ENCODE measurements around the gene OTOG.

Gene OTOG

GRCh38 chr11:17653611-17654010, 106.6 kb downstream of the OTOG start:
- no peak for DNase-seq

DNA sequence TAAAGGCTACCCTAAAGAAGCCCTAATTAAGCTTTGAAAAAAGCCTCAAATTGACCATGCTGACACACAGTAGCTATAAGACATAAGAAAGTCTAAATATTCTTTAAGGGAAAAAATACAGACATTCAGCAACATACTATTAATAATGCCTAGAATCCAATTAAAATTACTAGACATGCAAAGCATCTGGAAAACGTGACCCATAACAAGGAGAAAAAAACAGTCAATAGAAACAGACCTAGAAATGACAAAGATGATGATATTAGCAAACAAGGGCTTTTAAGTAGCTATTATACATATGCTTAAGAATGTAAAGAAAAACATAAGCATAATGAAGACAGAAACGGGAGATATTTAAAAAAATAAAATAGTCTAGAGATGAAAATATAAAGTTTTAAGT, 108.6 kb downstream of the OTOG start:
- no peak for DNase-seq

- no peak for DNase-seq
Measured at GRCh38 chr11:17658211-17658610, 111.2 kb downstream of the OTOG start.

- DNase-seq: no peak
Measured at GRCh38 chr11:17668166-17668565, 121.1 kb downstream of the OTOG start.

- no peak for DNase-seq
Measured at GRCh38 chr11:17672469-17672868, 125.4 kb downstream of the OTOG start.

DNA sequence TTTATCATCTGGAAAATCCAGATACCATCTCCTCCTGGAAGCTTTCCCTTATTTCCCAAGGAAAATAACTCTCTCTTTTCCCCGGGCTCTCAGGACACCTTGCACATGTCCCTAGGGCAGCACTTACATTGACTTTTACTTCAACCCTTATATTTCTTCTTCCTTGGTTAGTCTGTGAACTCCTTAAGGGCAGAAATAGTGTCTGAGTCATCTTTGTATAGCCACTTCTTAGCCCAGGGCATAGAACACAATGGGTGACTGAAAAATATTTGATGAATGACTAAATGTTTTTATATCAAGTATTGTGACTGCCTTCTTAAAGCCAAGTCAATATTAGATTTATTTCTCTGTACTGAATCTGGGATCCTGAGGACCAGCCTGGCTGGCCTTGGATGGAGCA, 126.9 kb downstream of the OTOG start:
- no peak for DNase-seq

DNA sequence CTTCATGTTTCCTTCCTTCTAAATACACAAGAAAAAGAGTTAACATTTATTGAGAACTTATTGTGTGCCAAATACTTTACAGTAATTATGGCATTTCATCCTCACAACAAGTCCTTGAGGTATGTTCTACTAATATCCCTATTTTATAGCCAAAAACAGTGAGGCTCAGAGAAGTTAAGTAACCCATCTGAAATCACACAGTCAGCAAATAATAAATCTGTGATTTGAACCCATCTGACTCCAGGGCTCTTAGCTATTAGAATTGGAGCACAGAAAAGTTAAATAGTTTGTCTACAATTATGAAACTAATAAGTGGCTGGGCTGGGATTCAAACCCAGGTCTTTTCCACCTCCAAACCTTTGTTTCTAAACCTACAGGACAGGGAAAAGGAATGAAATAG, 135.8 kb downstream of the OTOG start:
- no peak for DNase-seq

DNA sequence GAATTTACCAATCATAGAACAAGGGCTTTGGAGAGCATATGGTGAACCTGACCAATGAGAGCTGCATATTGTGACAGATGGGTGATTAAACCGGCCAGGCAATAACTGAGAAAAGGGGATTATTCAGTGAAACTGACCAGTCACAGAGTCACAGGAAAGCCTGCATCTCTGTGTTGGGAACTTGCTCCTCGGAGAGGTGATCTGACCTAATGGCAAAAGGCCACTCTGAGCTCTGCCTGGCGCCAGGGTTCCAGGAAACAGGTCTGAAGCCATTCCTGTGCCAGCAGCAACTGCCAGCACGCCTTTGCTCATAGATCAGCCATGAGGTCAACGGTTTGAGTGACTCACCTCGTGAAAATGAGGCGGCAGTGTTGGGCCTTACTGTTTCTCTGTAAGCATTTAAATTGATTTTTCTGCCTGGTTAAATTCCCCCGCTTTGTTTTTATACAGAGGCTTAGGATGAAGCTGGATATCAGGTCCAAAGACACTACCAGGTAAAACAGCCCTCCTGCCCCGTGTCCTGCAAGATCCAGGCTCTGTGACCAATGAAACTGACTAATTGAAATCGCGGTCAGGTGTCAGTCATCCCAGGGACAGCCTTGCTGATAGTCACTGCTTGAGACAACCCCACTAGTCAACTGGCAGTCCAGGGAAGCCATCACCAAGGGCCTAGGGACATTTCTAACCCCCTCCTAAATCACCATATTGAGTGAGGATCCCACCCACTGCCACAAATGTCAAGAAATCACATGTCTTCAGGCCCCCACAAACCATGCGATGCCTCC, 136.5 kb downstream of the OTOG start:
- DNase-seq: no peak

- no peak for DNase-seq
Measured at GRCh38 chr11:17684550-17684949, 137.5 kb downstream of the OTOG start.

DNA sequence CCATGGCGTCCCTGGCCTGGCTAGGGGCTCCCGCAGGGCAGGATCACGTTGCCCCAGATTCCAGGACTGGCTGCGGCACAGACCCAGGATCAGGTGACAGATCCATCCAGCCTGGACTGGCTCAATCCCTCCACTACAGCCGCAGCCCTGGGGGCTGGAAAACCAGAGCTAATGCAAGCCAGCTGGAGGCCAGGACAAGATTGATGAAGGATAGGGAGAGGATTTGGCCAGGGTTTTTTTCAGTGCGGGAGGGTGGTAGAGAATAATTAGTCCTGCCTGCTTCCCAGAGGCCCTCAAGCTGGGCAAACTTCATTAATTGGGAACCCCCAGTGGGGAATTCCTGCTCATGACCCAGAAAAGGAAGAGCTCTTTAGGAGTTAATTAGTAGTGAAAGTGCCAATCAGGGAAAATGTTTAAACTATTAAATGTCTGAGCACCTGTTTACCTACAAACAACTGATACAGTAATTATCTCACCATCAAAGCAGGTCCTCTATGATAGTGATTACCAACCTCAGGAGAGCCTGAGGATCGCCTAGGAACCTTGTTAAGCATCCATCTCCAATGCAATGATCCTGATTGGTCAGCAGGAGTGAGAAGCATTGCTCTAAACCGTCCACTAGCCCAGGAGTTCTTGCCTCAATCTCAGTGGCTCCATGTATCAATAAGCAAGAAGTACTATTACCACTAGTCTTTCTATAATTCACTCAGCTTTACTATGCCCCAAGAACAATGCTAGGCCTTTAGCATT, 139.3 kb downstream of the OTOG start:
- no peak for DNase-seq

DNA sequence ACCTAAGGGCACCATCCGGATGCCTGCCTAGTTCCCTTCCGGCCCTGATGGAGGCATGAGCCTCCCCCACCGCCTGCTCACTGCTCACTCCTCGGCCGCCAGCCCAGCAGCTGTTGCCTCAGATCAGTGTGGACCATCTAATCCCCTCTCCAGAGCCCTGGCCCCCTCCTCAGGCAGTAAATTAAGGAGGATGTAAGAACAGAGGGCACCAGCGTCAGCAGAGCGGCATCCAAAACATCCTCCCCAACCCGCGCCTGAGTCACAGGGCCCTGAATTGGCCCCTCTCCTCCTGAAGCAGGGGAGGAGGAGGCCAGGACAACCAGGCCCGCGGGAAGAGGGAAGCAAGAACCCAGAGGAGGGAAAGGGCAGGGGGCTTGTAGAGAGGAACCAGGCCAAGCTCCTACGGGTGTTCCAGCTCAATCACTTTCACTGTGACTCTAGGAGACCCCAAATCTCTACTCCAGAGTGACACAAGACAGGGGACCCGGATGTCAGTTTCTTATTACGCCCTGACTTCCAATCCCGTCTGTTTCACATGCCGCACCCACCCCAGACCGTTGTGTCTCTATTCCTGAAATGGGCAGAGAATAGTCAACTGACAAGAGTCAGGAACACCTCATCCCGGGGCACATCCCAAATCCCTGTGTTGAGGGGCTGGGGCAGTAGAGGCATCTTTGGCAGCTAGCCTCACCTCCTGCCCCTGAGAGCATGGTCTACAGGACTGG, 141.0 kb downstream of the OTOG start:
- DNase-seq: no peak

GRCh38 chr11:17691550-17691949, 144.5 kb downstream of the OTOG start:
- no peak for DNase-seq

DNA sequence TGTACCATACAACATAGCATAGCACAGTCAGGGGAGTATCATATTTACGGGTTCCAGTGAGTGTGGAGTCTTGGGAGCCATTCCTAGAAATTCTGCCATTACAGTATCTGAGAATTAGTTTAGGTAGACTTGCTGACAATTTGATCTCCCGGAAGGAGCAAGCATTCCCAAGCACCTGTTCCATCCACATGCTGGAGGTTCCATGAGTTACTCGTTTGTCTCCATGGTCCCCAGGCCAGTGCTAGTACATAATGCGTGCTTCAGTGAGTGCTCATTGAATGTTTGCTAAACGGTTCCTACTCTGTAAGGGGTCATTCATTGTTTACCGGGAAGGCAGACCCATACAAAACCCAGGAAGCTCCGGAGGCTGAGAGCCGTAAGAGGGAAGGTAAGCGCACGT, 144.9 kb downstream of the OTOG start:
- no peak for DNase-seq

- DNase-seq: no peak
Measured at GRCh38 chr11:17692931-17693330, 145.9 kb downstream of the OTOG start.

DNA sequence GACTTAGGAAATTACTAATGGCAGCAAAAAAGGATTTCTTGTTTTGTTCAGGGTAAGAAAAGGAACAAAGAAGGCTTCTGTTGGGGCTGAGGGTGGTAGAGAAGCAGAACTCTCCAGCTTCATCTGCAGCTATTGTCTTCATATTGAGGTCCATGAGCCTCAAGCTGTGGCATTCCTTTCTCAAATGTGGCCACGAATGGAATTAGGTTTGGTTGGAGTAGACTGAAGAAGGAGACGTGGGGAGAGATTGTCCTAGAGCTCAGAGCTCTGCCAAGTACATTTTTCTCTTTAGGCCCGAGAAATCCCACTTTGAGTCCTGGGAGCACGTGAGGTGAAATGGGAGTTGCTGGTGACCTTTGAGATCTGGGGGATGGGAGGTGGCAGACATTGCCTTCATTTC, 146.5 kb downstream of the OTOG start:
- DNase-seq: no peak

DNA sequence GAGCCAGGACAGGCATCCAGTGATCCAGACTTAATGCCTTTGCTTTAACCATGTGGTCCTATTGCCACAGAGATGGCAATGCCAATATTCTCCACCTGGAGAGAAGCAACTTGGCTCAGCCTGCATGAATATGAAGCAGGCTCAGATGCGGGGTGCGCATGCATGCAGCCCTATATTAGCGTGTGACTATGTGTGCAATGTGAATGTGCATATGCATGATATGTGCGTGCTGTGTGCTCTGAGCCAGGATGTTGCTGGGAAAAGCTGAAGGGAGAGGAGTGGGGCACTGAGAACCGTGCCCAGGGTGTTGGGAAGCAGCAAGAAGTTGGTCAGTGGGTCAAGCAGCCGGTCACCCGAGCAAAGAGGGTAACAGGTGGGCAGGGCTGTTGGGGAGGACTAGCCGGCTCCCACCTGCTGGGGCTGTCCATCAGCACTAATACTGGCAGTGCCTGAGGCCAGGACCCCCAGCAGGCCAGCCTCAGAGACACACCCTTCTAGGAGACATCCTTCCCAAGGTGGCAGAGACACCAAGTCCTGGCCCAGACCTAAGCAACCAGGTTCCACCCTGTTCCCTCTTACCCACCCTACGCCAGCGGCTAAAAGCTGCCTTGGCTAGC, 147.5 kb downstream of the OTOG start:
- no peak for DNase-seq

GRCh38 chr11:17695454-17696441, 148.7 kb downstream of the OTOG start:
- no peak for DNase-seq

DNA sequence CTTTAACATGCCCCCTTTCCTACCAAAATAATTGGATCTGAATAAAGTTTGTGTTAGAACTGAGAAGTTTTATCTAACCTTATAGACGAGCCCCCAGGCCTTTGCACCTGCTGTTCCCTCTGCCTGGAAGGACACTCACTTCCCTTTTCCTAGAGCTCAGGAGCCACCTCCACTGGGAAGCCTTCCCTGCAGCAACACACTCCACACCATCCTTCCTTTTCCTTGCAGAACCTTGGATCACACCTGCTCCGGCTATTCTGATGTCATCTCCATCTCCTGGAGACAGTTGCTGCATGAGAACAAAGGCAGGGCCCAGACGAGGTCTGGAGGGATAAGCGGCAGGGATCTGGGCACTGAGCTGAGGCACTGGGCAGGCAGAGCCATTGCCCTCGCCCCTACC, 149.7 kb downstream of the OTOG start:
- DNase-seq: no peak

Data from NCI-H187 (cell line).